ENCODE measurements around the gene SRSF8.

DNA sequence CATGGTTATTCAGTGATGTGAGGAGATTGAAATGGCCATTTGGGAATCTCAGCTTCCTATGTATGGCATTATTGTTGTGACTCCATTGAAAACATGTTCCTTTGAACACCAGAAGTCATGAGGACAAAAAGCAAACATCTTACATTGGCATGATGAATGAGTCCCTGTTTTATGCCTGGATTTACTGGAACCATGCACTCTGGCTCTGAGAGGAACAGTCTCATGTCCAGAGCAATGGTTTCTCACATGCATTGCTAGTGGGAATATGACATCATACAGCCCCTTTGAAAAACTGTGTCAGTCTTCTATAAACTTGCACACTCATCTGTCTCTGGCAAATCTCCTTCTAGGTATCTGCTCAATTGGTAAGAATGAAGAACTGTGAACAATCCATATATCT lies 20.9 kb upstream of the SRSF8 start:
- no peak for TF ChIP-seq POLR2A (IDR thresholded peaks at IDR 0.05; ENCODE audit: low read length)
- TF ChIP-seq GATA1 (IDR thresholded peaks at IDR 0.05; ENCODE audit: low read depth, low read length): no peak
